Transverse colon (tissue), 4 donors: ENCODE measurements around the gene METTL2B.
"Not testable (repeated sequence)": the region's sequence is repeated elsewhere in the genome, so short reads cannot be mapped to it uniquely, and the experiment has no call there.

Experiments used
- CTCF ChIP-seq, 5 experiments: fragments of 200-600 bp in 3 of 5; fragments of 450-650 bp in 2 of 5; sonication (generic) in 3 of 5; IDR thresholded peaks; 1 replicate in 2 of 5; 2 replicates in 3 of 5; pipeline ENCODE4 v1.5.1; 2016 to 2017; ENCODE audit warnings: antibody characterized with exemption in 5 of 5, inconsistent platforms in 3 of 5, mild to moderate bottlenecking in 2 of 5, moderate library complexity in 1 of 5
- EP300 ChIP-seq: sonication (generic); formaldehyde crosslinking; IDR thresholded peaks from one replicate; pipeline ENCODE4 v1.6.1; 2017; ENCODE audit warnings: antibody characterized with exemption, low read depth
- POLR2A ChIP-seq: fragments of 450-650 bp; IDR thresholded peaks from one replicate; pipeline ENCODE4 v1.6.1; 2016; ENCODE audit warnings: antibody characterized with exemption, mild to moderate bottlenecking, moderate library complexity
- POLR2AphosphoS5 ChIP-seq, 3 donors: sonication (generic); formaldehyde crosslinking; IDR thresholded peaks; one replicate each; pipeline ENCODE4 v1.6.1; 2016; ENCODE audit warnings: antibody characterized with exemption in 3 of 3

DNA sequence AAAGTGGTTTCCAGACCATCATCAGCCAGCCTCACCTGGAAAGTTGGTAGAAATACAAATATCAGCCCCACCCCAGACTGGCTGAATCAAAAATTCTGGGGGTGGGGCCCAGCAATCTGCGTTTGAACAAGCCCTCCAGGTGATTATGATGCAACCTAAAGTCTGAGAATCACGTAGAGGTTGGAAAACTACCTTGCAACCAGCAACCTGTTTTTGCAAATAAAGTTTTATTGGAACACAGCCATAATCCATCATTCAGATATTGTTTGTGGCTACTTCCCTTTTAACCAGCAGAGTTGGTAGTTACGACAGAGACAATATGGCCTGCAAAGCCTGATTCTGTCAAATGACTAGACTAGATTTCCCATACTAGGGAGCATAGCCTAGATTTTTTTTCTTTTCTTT, 49.5 kb downstream of the METTL2B start:
- TF ChIP-seq CTCF (IDR thresholded peaks at IDR 0.05); POLR2AphosphoS5 (IDR thresholded peaks at IDR 0.05); EP300; POLR2A: not testable (repeated sequence)
